ENCODE data around the gene TMPRSS15. TPM values are rescaled to one million over a fixed set of nuclear protein-coding genes. Genes with fewer than 3 reads are reported as not detected.

Gene TMPRSS15
- total and polyA plus RNA-seq, 5 donors from 2014 or later: not detected

DNA sequence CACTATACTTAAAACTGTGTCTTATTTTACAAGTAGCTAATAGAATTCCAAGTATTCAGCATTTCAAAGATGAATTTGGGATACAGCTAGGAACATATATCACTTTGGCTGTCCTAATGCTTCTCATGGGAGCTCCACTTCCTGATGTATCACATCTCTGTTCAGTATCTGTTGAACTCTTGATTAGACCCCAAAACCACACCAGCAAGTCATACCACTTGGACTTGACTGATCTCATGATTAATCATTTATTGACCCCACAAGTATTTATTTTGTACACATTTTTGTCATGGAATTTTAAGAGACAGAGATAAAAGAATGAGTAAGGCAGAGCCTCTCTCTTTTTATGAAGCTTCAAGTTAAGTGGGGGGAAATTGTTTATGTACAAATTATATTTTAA, 30.0 kb downstream of the TMPRSS15 start:
- Histone ChIP-seq H3K36me3 (ENCODE audit: control insufficient read depth, insufficient read depth, low read length) (no peaks in the 10 kb centered on the region), H3K4me1 (ENCODE audit: control insufficient read depth, insufficient read depth, low read length, poor library complexity, severe bottlenecking) (no peaks in the 10 kb centered on the region), H3K4me3 (ENCODE audit: low read depth, low read length) (no peak overlapping the region), H3K9me3 (ENCODE audit: control insufficient read depth in 2 of 2, low read length in 2 of 2) (no peaks in the 10 kb centered on the region), H3K27ac (ENCODE audit: insufficient read depth, low read length, poor library complexity, severe bottlenecking) (no peak overlapping the region), H3K27me3 (ENCODE audit: control insufficient read depth, insufficient read depth, low read length) (no peaks in the 10 kb centered on the region)
- Mint-ChIP-seq H3K4me3 (no peak overlapping the region), H3K9me3 (peaks cover 0 to 11% (median 2%) of the 10 kb centered on the region in 7 donors), H3K27me3 (no peaks in the 10 kb centered on the region), H3K36me3 (no peaks in the 10 kb centered on the region), H3K4me1 (no peaks in the 10 kb centered on the region), H3K27ac (no peak overlapping the region)
- no peak for ATAC-seq (ENCODE audit: low read depth in 2 of 2)
- no peak for DNase-seq

DNA sequence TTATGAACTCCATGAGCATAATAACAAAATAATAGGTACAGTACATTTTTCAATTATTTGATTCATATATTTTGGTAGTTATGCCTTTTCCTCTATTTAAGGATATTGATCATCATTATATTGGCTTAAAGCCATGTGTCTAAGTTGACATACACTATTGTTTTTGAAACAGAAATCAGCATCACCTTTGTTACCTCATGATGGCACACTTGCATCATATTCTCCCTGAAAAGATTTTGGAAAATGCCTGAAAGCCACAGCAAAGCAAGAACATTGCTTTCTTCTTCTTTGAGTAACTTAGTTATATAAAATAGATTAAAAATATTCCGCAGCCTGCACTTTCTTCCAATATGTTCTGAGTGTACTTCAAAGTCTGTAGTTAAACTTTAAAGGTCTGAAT, 33.3 kb downstream of the TMPRSS15 start:
- ATAC-seq (ENCODE audit: low read depth in 2 of 2) (no peak), DNase-seq (no peak)
- H3K9me3 Mint-ChIP-seq: peaks cover 0 to 13% (median 4%) of the 10 kb centered on the region in 7 donors

DNA sequence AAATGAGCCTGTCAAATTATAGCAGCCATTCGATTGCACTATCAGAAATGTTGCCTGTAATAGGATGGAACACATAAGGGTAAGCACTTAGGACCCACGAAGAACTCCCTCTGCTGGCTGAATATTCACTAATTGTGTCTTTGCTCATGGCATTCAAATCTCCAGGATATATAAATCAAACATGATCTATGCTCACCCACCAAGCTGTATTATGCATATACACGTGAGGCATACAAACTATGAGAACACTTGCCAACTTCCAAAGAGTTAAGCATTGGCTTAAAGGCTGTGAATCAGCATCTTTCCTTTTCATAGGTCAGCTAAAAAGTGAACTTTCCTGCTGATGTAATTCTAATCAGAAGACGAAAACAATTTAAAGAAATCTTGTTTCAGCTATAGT, 34.5 kb downstream of the TMPRSS15 start:
- peaks cover 0 to 6% of the 10 kb centered on the region in 2 experiments for H3K9me3 ChIP-seq (ENCODE audit: control insufficient read depth in 2 of 2, low read length in 2 of 2)
- H3K36me3 ChIP-seq (ENCODE audit: control insufficient read depth, insufficient read depth, low read length): no peaks in the 10 kb centered on the region
- H3K27ac ChIP-seq (ENCODE audit: insufficient read depth, low read length, poor library complexity, severe bottlenecking): no peak overlapping the region
- Mint-ChIP-seq H3K27me3 (no peaks in the 10 kb centered on the region), H3K36me3 (no peaks in the 10 kb centered on the region), H3K9me3 (peaks cover 0 to 13% (median 4%) of the 10 kb centered on the region in 7 donors), H3K4me1 (no peaks in the 10 kb centered on the region), H3K4me3 (no peak overlapping the region), H3K27ac (no peak overlapping the region)
- H3K4me3 ChIP-seq (ENCODE audit: low read depth, low read length): no peak overlapping the region
- H3K4me1 ChIP-seq (ENCODE audit: control insufficient read depth, insufficient read depth, low read length, poor library complexity, severe bottlenecking): no peaks in the 10 kb centered on the region
- no peaks in the 10 kb centered on the region for H3K27me3 ChIP-seq (ENCODE audit: control insufficient read depth, insufficient read depth, low read length)
- no peak for DNase-seq
- no peak for ATAC-seq (ENCODE audit: low read depth in 2 of 2)

More for the DNA sequence above, 33.3 kb downstream of the TMPRSS15 start:
- Mint-ChIP-seq H3K27ac (no peak overlapping the region), H3K36me3 (no peaks in the 10 kb centered on the region), H3K27me3 (no peaks in the 10 kb centered on the region), H3K4me1 (no peaks in the 10 kb centered on the region), H3K4me3 (no peak overlapping the region)
- Histone ChIP-seq H3K36me3 (ENCODE audit: control insufficient read depth, insufficient read depth, low read length) (no peaks in the 10 kb centered on the region), H3K4me3 (ENCODE audit: low read depth, low read length) (no peak overlapping the region), H3K4me1 (ENCODE audit: control insufficient read depth, insufficient read depth, low read length, poor library complexity, severe bottlenecking) (no peaks in the 10 kb centered on the region), H3K27me3 (ENCODE audit: control insufficient read depth, insufficient read depth, low read length) (no peaks in the 10 kb centered on the region), H3K27ac (ENCODE audit: insufficient read depth, low read length, poor library complexity, severe bottlenecking) (no peak overlapping the region), H3K9me3 (ENCODE audit: control insufficient read depth in 2 of 2, low read length in 2 of 2) (peaks cover 0 to 6% of the 10 kb centered on the region in 2 experiments)

DNA sequence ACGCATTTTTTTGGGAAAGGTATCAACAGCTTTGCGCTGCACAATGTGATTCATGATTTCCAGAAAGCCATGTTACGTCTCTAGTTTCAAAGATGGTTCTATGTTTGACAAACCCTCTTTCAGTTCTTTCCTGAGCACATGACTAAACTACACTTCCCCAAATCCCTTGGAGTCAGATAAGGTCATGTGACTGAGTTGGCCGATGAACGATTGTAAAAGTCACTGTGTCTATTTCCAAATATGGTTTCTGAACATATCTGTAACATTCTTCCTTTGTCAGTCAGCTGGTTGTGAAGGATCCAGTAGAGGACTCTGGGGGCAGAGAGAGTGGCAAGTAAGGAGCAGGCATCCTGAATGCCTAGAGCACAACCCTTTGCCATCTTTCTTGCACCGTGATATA, 35.4 kb downstream of the TMPRSS15 start:
- Mint-ChIP-seq H3K9me3 (peaks cover 0 to 8% (median 4%) of the 10 kb centered on the region in 7 donors), H3K36me3 (no peaks in the 10 kb centered on the region), H3K27ac (no peak overlapping the region), H3K27me3 (no peaks in the 10 kb centered on the region), H3K4me1 (no peaks in the 10 kb centered on the region), H3K4me3 (no peak overlapping the region)
- no peak for ATAC-seq (ENCODE audit: low read depth in 2 of 2)
- Histone ChIP-seq H3K36me3 (ENCODE audit: control insufficient read depth, insufficient read depth, low read length) (no peaks in the 10 kb centered on the region), H3K27me3 (ENCODE audit: control insufficient read depth, insufficient read depth, low read length) (no peaks in the 10 kb centered on the region), H3K27ac (ENCODE audit: insufficient read depth, low read length, poor library complexity, severe bottlenecking) (no peak overlapping the region), H3K9me3 (ENCODE audit: control insufficient read depth in 2 of 2, low read length in 2 of 2) (peaks cover 0 to 6% of the 10 kb centered on the region in 2 experiments), H3K4me1 (ENCODE audit: control insufficient read depth, insufficient read depth, low read length, poor library complexity, severe bottlenecking) (no peaks in the 10 kb centered on the region), H3K4me3 (ENCODE audit: low read depth, low read length) (no peak overlapping the region)
- no peak for DNase-seq

DNA sequence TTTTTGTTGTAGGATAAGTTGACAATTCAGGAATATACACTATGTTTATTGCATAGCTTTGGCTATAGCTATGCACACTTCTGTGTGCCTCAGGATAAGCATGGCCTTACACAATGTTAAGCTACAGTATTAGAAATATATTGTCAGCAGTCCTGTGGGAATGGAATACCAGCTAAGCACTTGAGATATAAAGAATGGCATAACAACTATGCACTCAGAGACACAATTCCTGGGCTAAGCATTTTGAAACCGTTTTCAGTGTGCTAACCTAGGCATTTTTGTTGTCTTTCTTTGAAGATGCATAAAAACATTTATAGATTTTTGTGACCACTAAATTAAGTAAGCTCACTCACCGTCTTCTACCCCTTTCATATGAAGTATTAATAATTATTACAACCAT, 46.8 kb downstream of the TMPRSS15 start:
- Mint-ChIP-seq H3K9me3 (peaks cover 0 to 14% (median under 1%) of the 10 kb centered on the region in 7 donors), H3K4me3 (no peak overlapping the region), H3K36me3 (no peaks in the 10 kb centered on the region), H3K4me1 (no peaks in the 10 kb centered on the region), H3K27ac (no peak overlapping the region), H3K27me3 (no peaks in the 10 kb centered on the region)
- ATAC-seq (ENCODE audit: low read depth in 2 of 2): no peak
- no peaks in the 10 kb centered on the region for H3K36me3 ChIP-seq (ENCODE audit: control insufficient read depth, insufficient read depth, low read length)
- no peaks in the 10 kb centered on the region for H3K4me1 ChIP-seq (ENCODE audit: control insufficient read depth, insufficient read depth, low read length, poor library complexity, severe bottlenecking)
- H3K4me3 ChIP-seq (ENCODE audit: low read depth, low read length): no peak overlapping the region
- DNase-seq: no peak
- H3K9me3 ChIP-seq (ENCODE audit: control insufficient read depth in 2 of 2, low read length in 2 of 2): no peaks in the 10 kb centered on the region
- H3K27me3 ChIP-seq (ENCODE audit: control insufficient read depth, insufficient read depth, low read length): no peaks in the 10 kb centered on the region
- no peak overlapping the region for H3K27ac ChIP-seq (ENCODE audit: insufficient read depth, low read length, poor library complexity, severe bottlenecking)

DNA sequence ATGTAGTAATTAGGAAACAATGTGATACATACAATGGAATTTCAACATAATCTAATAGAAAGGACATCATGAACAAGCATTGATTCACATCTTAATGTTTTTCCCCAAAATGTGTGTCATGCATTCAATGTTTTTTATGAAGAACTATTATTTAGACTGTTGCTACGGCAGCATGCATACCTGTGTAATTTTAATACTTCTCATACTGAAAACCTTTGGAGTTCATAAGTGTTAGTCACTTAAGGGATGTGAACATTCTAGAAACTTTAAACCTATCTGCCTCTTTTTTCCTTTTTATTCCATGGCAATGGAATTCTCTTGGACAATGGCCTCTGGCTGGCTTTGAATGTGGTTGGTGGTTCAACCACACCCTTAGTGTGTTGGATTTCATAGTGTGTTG, 48.6 kb downstream of the TMPRSS15 start:
- Mint-ChIP-seq H3K4me1 (no peaks in the 10 kb centered on the region), H3K36me3 (no peaks in the 10 kb centered on the region), H3K27me3 (no peaks in the 10 kb centered on the region), H3K27ac (no peak overlapping the region), H3K4me3 (no peak overlapping the region), H3K9me3 (peaks cover 0 to 7% (median 0%) of the 10 kb centered on the region in 7 donors)
- DNase-seq: no peak
- H3K27me3 ChIP-seq (ENCODE audit: control insufficient read depth, insufficient read depth, low read length): no peaks in the 10 kb centered on the region
- no peaks in the 10 kb centered on the region for H3K36me3 ChIP-seq (ENCODE audit: control insufficient read depth, insufficient read depth, low read length)
- H3K4me1 ChIP-seq (ENCODE audit: control insufficient read depth, insufficient read depth, low read length, poor library complexity, severe bottlenecking): no peaks in the 10 kb centered on the region
- no peak overlapping the region for H3K4me3 ChIP-seq (ENCODE audit: low read depth, low read length)
- no peak overlapping the region for H3K27ac ChIP-seq (ENCODE audit: insufficient read depth, low read length, poor library complexity, severe bottlenecking)
- ATAC-seq (ENCODE audit: low read depth in 2 of 2): no peak
- no peaks in the 10 kb centered on the region for H3K9me3 ChIP-seq (ENCODE audit: control insufficient read depth in 2 of 2, low read length in 2 of 2)

DNA sequence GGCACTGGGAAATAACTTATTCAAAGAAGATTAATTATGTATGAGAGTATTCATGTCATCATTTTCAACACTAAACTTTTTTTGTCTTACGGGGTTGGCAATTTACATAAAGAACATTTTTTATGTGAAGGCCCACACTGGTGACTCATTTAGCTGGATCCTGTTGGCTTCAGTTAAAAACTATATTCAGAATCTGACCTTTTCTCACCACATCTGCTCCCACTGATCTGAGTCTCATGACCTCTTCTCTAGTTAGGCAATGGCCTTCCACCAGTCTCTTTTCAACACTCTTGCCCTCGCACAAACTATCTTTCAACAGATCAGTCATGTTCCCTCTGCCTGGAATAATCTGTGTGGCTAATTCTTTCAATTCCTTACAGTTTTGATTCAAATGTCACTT, 53.4 kb downstream of the TMPRSS15 start:
- no peaks in the 10 kb centered on the region for H3K36me3 Mint-ChIP-seq
- peaks cover 0 to 4% (median 2%) of the 10 kb centered on the region in 7 donors for H3K9me3 Mint-ChIP-seq
- no peak overlapping the region for H3K27ac ChIP-seq (ENCODE audit: insufficient read depth, low read length, poor library complexity, severe bottlenecking)
- no peaks in the 10 kb centered on the region for H3K36me3 ChIP-seq (ENCODE audit: control insufficient read depth, insufficient read depth, low read length)
- no peaks in the 10 kb centered on the region for H3K27me3 ChIP-seq (ENCODE audit: control insufficient read depth, insufficient read depth, low read length)
- H3K27me3 Mint-ChIP-seq: no peaks in the 10 kb centered on the region
- DNase-seq (no peak), ATAC-seq (ENCODE audit: low read depth in 2 of 2) (no peak)
- no peaks in the 10 kb centered on the region for H3K9me3 ChIP-seq (ENCODE audit: control insufficient read depth in 2 of 2, low read length in 2 of 2)
- H3K4me1 ChIP-seq (ENCODE audit: control insufficient read depth, insufficient read depth, low read length, poor library complexity, severe bottlenecking): no peaks in the 10 kb centered on the region
- no peak overlapping the region for H3K4me3 Mint-ChIP-seq
- H3K4me1 Mint-ChIP-seq: no peaks in the 10 kb centered on the region
- no peak overlapping the region for H3K4me3 ChIP-seq (ENCODE audit: low read depth, low read length)
- no peak overlapping the region for H3K27ac Mint-ChIP-seq

DNA sequence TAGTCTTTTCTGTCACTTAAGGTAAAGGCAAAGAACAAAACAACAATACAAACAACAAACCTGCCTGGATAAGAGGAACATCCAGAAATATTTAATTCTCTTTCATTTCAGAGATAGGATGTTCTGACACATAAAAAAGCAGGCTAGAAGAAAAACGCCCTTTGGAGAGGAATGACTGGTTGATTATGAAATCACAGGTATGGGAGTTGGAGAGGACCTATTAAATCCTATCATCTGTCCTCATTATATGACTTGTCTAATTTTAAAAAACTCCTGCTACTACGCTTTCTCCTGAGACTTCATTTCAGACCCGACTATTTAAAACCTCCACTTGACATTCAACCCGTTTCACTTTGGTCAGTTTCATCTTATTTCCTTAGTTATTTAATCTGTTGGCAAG, 54.1 kb downstream of the TMPRSS15 start:
- Mint-ChIP-seq H3K27ac (no peak overlapping the region), H3K4me1 (no peaks in the 10 kb centered on the region), H3K27me3 (no peaks in the 10 kb centered on the region), H3K36me3 (no peaks in the 10 kb centered on the region), H3K9me3 (peaks cover 0 to 5% (median 2%) of the 10 kb centered on the region in 7 donors), H3K4me3 (no peak overlapping the region)
- no peaks in the 10 kb centered on the region for H3K9me3 ChIP-seq (ENCODE audit: control insufficient read depth in 2 of 2, low read length in 2 of 2)
- H3K27me3 ChIP-seq (ENCODE audit: control insufficient read depth, insufficient read depth, low read length): no peaks in the 10 kb centered on the region
- no peak overlapping the region for H3K27ac ChIP-seq (ENCODE audit: insufficient read depth, low read length, poor library complexity, severe bottlenecking)
- no peak overlapping the region for H3K4me3 ChIP-seq (ENCODE audit: low read depth, low read length)
- no peaks in the 10 kb centered on the region for H3K36me3 ChIP-seq (ENCODE audit: control insufficient read depth, insufficient read depth, low read length)
- DNase-seq: no peak
- ATAC-seq (ENCODE audit: low read depth in 2 of 2): no peak
- no peaks in the 10 kb centered on the region for H3K4me1 ChIP-seq (ENCODE audit: control insufficient read depth, insufficient read depth, low read length, poor library complexity, severe bottlenecking)
